Activated naive CD8-positive, alpha-beta T cell treated with anti-CD3 and anti-CD28 coated beads, Interleukin-2, amount 10 ng/mL, durations not matched to agents 7 days and 5 days (primary cell): ENCODE data around the gene LINGO1. TPM values are rescaled to one million over a fixed set of nuclear protein-coding genes. Genes with fewer than 3 reads are reported as not detected.

ENCODE experiments used
- ATAC-seq: fragments of 150-1000 bp; cut with Tn5 transposase; one replicate; pipeline ENCODE4 v1.10.0; 2021; ENCODE audit warnings: low read depth, moderate library complexity
- POLR2A ChIA-PET: fragments of 350-600 bp; sonication (Branson Sonifier 250); formaldehyde crosslinking; loops from one replicate; lab custom pipeline; 2021; ENCODE audit warnings: antibody characterized with exemption; lab: Charles Lee
- DNase-seq: peaks from one replicate; pipeline ENCODE4 v3.0.0; 2021
- H3K27ac Mint-ChIP-seq: one replicate; pipeline ENCODE4 v1.8.0; 2022; ENCODE audit warnings: mild to moderate bottlenecking, mixed read lengths
- H3K27me3 Mint-ChIP-seq: one replicate; pipeline ENCODE4 v1.8.0; 2022; ENCODE audit warnings: mild to moderate bottlenecking, moderate library complexity, mixed read lengths
- H3K36me3 Mint-ChIP-seq: one replicate; pipeline ENCODE4 v1.8.0; 2021; ENCODE audit warnings: mild to moderate bottlenecking, mixed read lengths
- H3K4me1 Mint-ChIP-seq: one replicate; pipeline ENCODE4 v1.8.0; 2021; ENCODE audit warnings: mixed read lengths
- H3K4me3 Mint-ChIP-seq: one replicate; pipeline ENCODE4 v1.8.0; 2022; ENCODE audit warnings: mild to moderate bottlenecking, moderate library complexity, mixed read lengths
- H3K9me3 Mint-ChIP-seq: one replicate; pipeline ENCODE4 v1.8.0; 2021; ENCODE audit warnings: mixed read lengths
- total RNA-seq, 2 experiments: library from RNA; stranded (reverse); gene quantifications; one replicate each; pipeline ENCODE4 v1.2.3, GENCODE V29; 2021

Gene LINGO1
- total RNA-seq, 2 experiments from 2014 or later = not detected

- POLR2A ChIA-PET = no interaction called here
- H3K9me3 Mint-ChIP-seq = no peaks in the 10 kb centered on the region
- no peaks in the 10 kb centered on the region for H3K4me1 Mint-ChIP-seq
- no peak overlapping the region for H3K27ac Mint-ChIP-seq
- H3K27me3 Mint-ChIP-seq = peaks cover 6% of the 10 kb centered on the region
- no peaks in the 10 kb centered on the region for H3K36me3 Mint-ChIP-seq
- ATAC-seq (no peak), DNase-seq (no peak)
- no peak overlapping the region for H3K4me3 Mint-ChIP-seq
Observed at GRCh38 chr15:77646104-77646694, 13.5 kb upstream of the LINGO1 start.

- DNase-seq = no peak
- no peak for ATAC-seq
- H3K36me3 Mint-ChIP-seq = no peaks in the 10 kb centered on the region
- H3K4me3 Mint-ChIP-seq = no peak overlapping the region
- peaks cover 5% of the 10 kb centered on the region for H3K27me3 Mint-ChIP-seq
- POLR2A ChIA-PET = no interaction called here
- no peaks in the 10 kb centered on the region for H3K9me3 Mint-ChIP-seq
- no peak overlapping the region for H3K27ac Mint-ChIP-seq
- H3K4me1 Mint-ChIP-seq = no peaks in the 10 kb centered on the region
Observed at GRCh38 chr15:77645602-77646001, 12.9 kb upstream of the LINGO1 start.

DNA sequence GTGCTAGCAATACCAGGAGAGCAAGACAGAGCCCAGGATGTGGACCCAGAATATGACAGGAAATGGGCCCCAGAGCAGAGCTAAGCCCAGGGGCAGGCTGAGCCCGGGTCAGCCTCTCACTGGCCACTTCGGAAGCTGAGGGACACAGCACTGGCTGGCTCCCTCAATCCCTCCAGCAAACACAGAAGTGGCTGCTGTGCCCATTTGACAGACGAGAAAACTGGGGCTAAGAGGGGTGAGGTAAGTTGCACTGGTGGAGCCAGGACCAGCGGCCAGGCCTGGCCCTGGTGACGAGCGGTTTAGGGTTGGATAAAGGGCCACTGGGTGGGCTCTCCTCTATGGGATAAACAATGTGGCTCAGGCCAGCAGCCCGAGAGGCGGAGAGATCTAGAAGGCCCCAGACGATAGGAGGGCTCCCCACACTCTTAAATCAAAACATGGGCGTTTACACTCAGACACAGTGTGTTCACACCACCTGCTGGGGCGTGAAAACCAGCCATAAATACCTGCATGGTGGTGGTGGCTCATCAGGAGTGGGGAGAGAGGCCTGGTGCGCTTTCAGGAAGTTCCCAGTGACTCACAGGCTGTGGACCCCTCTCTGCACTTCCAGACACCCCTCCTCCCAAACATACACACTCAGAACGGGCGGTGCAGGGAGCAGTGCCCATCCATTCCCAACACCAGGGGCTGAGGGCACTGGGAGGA, 12.0 kb upstream of the LINGO1 start:
- Mint-ChIP-seq H3K9me3 (no peaks in the 10 kb centered on the region), H3K27me3 (peaks cover 4% of the 10 kb centered on the region), H3K4me3 (no peak overlapping the region), H3K27ac (no peak overlapping the region), H3K4me1 (no peaks in the 10 kb centered on the region), H3K36me3 (no peaks in the 10 kb centered on the region)
- ATAC-seq (no peak), DNase-seq (no peak)
- POLR2A ChIA-PET = no interaction called here

GRCh38 chr15:77643764-77644163, 11.1 kb upstream of the LINGO1 start:
- no peaks in the 10 kb centered on the region for H3K9me3 Mint-ChIP-seq
- peaks cover under 1% of the 10 kb centered on the region for H3K27me3 Mint-ChIP-seq
- no peaks in the 10 kb centered on the region for H3K36me3 Mint-ChIP-seq
- no peak for DNase-seq
- no peak for ATAC-seq
- no peak overlapping the region for H3K27ac Mint-ChIP-seq
- H3K4me3 Mint-ChIP-seq = no peak overlapping the region
- POLR2A ChIA-PET = no interaction called here
- H3K4me1 Mint-ChIP-seq = no peaks in the 10 kb centered on the region

DNA sequence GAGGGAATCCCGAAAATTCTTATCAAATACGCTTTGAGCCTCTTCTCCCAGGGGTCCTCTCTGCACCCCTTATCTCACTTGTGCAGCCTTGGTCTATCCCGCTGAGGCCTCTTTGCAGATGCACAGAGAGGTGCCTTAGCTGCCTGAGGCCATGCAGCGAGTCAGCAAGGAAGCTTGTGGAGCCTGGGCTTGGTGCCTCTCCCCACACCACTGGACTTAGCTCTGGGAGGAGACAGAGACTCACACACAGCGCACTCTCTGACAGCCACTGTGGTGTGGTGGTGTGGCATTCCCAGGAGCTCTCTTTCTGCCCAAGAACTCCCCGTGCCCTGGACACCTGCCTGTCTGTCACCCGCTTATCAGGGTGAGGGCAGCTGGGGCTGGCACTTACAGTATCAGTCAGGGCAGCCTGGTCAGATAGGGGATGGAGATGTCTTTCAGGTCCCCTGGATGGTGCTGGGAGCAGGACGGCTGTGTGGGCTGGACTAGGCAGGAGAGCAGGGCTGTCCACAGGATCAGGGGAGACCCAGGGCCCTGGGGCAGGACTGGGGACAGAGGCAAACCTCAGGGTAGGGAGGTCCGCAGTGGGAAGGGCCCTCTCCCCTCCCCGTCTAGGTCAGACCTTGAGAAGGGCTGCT, 10.2 kb upstream of the LINGO1 start:
- no peaks in the 10 kb centered on the region for H3K9me3 Mint-ChIP-seq
- H3K27me3 Mint-ChIP-seq = peaks cover 3% of the 10 kb centered on the region
- POLR2A ChIA-PET = no interaction called here
- ATAC-seq = no peak
- no peak overlapping the region for H3K27ac Mint-ChIP-seq
- H3K4me1 Mint-ChIP-seq = no peaks in the 10 kb centered on the region
- no peak overlapping the region for H3K4me3 Mint-ChIP-seq
- no peaks in the 10 kb centered on the region for H3K36me3 Mint-ChIP-seq
- DNase-seq = no peak

DNA sequence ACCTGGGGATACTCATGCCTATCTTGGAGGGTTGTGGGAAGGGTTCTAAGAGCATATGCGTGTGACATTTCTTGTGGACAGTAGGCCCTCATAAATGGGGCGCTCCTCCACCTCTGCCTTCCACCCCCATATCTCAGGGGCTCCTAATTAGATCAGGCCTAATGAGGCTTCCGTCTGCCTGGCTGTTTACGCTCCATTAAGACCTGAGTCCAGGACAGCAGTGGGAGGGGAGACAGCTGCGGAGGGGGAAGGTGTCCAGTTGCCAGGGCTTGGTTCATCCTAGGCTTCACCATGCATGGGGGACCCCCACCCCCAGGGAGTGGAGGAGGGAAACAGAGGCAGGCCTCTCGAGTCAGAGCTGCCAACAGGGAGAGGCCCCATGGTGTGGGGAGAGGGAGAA, 9.3 kb upstream of the LINGO1 start:
- Mint-ChIP-seq H3K36me3 (no peaks in the 10 kb centered on the region), H3K4me3 (no peak overlapping the region), H3K9me3 (no peaks in the 10 kb centered on the region), H3K27ac (no peak overlapping the region), H3K4me1 (no peaks in the 10 kb centered on the region), H3K27me3 (peaks cover 8% of the 10 kb centered on the region)
- POLR2A ChIA-PET = no interaction called here
- no peak for DNase-seq
- no peak for ATAC-seq

DNA sequence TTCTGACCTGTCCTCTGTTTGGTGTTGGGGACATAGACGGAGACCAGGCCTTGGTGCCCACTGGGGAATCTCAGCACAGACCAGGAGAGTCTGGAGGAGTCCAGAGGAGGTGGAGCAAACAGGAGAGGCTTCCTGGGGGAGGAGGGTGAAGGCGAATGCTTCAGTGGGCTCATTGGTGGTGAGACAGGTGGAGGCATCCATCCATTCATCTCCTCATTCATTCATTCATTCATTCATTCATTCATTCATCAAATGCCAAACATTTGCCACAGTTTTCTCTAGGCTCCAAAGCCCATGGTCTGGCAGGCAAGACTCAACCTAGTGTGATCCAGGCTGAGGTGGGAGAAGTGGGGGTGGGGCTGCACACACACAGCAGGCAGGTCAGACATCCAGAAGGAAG, 7.9 kb upstream of the LINGO1 start:
- H3K4me1 Mint-ChIP-seq = no peaks in the 10 kb centered on the region
- peaks cover 16% of the 10 kb centered on the region for H3K27me3 Mint-ChIP-seq
- no peaks in the 10 kb centered on the region for H3K36me3 Mint-ChIP-seq
- no peak overlapping the region for H3K4me3 Mint-ChIP-seq
- ATAC-seq (no peak), DNase-seq (no peak)
- no peaks in the 10 kb centered on the region for H3K9me3 Mint-ChIP-seq
- no peak overlapping the region for H3K27ac Mint-ChIP-seq
- POLR2A ChIA-PET = no interaction called here

DNA sequence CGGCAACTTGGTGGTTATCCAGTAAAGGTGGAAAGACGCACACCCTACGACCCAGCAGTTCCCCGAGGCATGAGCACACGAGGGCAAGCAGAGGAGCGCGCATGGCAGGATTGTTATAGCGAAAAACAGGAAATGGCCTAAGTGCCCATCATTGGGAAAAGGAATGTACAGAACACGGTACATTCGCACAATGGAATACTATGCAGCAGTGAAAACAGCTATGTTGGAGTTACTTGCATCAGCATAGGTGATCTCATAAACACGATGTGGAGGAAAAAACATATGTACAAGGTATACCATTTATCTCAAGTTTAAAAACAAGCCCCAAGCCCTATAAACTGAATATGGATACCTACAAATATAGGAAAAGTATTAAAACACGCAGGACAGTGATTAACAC, 6.7 kb upstream of the LINGO1 start:
- DNase-seq = no peak
- Mint-ChIP-seq H3K27ac (no peak overlapping the region), H3K9me3 (no peaks in the 10 kb centered on the region), H3K36me3 (no peaks in the 10 kb centered on the region), H3K27me3 (peaks cover 23% of the 10 kb centered on the region), H3K4me3 (no peak overlapping the region), H3K4me1 (no peaks in the 10 kb centered on the region)
- ATAC-seq = no peak
- POLR2A ChIA-PET = no interaction called here

GRCh38 chr15:77637851-77638692, 5.4 kb upstream of the LINGO1 start:
- Mint-ChIP-seq H3K4me3 (no peak overlapping the region), H3K36me3 (no peaks in the 10 kb centered on the region)

GRCh38 chr15:77636209-77636608, 3.5 kb upstream of the LINGO1 start:
- H3K9me3 Mint-ChIP-seq = no peaks in the 10 kb centered on the region
- H3K4me1 Mint-ChIP-seq = peaks cover 7% of the 10 kb centered on the region
- DNase-seq (no peak), ATAC-seq (no peak)
- no peaks in the 10 kb centered on the region for H3K36me3 Mint-ChIP-seq
- peaks cover 37% of the 10 kb centered on the region for H3K27me3 Mint-ChIP-seq
- no peak overlapping the region for H3K27ac Mint-ChIP-seq
- POLR2A ChIA-PET = interaction anchor here (0.6 kb wide), 1 partner anchor 151 kb away, joined by 3 read pairs; no protein-coding TSS in a partner anchor
- H3K4me3 Mint-ChIP-seq = no peak overlapping the region

More at GRCh38 chr15:77637851-77638692, 5.4 kb upstream of the LINGO1 start:
- DNase-seq (no peak), ATAC-seq (no peak)
- H3K4me1 Mint-ChIP-seq = peaks cover 7% of the 10 kb centered on the region
- no peaks in the 10 kb centered on the region for H3K9me3 Mint-ChIP-seq
- H3K27me3 Mint-ChIP-seq = peaks cover 31% of the 10 kb centered on the region
- POLR2A ChIA-PET = no interaction called here
- H3K27ac Mint-ChIP-seq = no peak overlapping the region

DNA sequence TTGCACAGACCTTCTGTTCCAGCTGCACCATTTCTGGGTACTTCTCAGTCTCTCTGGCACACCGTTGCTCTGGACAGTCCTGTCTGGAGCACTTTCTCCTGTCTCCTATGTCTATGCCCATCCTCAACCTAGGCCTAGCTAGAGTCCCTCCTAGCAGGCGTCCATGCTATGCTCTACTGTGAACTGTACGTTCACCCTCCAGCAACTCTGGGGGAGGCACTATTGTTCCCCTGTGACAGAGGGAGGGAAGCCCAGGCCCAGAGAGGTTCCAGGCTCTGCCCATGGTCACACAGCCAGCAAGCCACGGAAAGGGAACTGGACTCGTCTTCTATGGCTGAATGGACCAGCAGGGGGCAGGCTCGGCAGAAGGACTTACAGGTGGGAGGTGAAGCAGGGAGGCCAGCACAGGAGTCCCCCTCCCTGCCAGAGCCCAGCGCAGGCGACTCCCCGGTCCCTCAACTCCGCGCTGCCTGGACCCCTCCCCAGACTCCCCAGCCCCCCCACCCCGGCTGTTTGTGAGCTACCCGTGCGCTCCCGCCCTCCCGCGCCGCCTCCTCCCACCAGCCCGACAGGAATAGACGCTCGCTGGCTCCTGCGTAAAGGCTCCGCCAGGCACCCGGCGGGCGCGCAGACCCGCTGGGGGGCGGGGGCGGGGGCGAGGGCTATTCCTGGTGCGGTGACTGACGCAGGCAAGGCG, 1.7 kb upstream of the LINGO1 start:
- peaks cover 7% of the 10 kb centered on the region for H3K4me1 Mint-ChIP-seq
- peak; percentile 77 for DNase-seq
- H3K36me3 Mint-ChIP-seq = no peaks in the 10 kb centered on the region
- H3K4me3 Mint-ChIP-seq = peak overlapping the region; percentile 1
- no peaks in the 10 kb centered on the region for H3K9me3 Mint-ChIP-seq
- POLR2A ChIA-PET = no interaction called here
- H3K27me3 Mint-ChIP-seq = peaks cover 52% of the 10 kb centered on the region
- ATAC-seq = peak; percentile 59
- H3K27ac Mint-ChIP-seq = no peak overlapping the region

DNA sequence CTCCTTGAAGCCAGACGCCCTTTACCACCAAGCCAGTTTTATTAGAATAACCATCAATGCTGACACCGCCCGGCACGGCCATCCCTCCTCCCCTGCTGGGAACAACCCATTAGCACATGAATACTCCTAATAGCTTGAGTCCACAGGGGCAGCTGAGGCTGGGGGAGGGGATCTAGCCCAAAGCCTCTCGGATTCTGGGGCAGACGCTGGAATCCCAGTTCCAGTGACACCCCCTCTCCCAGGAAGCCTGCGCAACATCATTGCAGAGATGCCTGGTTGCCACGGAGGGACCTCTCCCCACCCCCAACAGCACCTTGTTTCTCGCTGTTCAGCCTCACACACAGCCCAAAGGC, 1.2 kb upstream of the LINGO1 start:
- Mint-ChIP-seq H3K4me3 (peak overlapping the region; percentile 29), H3K27ac (no peak overlapping the region), H3K4me1 (peaks cover 7% of the 10 kb centered on the region), H3K9me3 (no peaks in the 10 kb centered on the region), H3K36me3 (no peaks in the 10 kb centered on the region), H3K27me3 (peaks cover 57% of the 10 kb centered on the region)
- ATAC-seq = no peak
- POLR2A ChIA-PET = no interaction called here
- DNase-seq = no peak
